GM11168 (cell line): ENCODE measurements around the gene STX4.

Experiments
- in situ Hi-C: fragments of 300-500 bp; cut with MboI; formaldehyde crosslinking; loops from one replicate; pipeline ENCODE4 v1.12.0; 2022; ENCODE audit warnings: low sequenced_read_pairs; ENCODE audit not compliant: unreplicated experiment

STX4 gene

DNA sequence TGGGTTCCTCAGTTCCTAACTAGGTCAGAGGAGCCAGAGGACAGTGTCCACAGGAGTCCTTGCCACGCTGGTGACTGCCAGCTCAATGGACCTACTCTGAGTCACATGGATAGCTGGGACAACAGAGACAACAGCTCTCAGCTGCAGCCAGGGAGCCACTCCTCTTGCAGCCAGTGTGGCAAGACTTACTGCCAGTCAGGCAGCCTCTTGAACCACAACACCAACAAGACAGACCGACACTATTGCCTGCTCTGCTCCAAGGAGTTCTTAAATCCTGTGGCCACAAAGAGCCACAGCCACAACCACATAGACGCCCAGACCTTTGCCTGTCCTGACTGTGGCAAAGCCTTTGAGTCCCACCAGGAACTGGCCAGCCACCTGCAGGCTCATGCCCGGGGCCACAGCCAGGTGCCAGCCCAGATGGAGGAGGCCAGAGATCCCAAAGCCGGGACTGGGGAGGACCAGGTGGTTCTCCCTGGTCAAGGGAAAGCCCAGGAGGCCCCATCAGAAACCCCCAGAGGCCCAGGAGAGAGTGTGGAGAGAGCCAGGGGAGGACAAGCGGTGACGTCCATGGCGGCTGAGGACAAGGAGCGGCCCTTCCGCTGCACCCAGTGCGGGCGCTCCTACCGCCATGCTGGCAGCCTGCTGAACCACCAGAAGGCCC is 47.5 kb downstream of the STX4 start:
- in situ Hi-C loops: no loop called here

DNA sequence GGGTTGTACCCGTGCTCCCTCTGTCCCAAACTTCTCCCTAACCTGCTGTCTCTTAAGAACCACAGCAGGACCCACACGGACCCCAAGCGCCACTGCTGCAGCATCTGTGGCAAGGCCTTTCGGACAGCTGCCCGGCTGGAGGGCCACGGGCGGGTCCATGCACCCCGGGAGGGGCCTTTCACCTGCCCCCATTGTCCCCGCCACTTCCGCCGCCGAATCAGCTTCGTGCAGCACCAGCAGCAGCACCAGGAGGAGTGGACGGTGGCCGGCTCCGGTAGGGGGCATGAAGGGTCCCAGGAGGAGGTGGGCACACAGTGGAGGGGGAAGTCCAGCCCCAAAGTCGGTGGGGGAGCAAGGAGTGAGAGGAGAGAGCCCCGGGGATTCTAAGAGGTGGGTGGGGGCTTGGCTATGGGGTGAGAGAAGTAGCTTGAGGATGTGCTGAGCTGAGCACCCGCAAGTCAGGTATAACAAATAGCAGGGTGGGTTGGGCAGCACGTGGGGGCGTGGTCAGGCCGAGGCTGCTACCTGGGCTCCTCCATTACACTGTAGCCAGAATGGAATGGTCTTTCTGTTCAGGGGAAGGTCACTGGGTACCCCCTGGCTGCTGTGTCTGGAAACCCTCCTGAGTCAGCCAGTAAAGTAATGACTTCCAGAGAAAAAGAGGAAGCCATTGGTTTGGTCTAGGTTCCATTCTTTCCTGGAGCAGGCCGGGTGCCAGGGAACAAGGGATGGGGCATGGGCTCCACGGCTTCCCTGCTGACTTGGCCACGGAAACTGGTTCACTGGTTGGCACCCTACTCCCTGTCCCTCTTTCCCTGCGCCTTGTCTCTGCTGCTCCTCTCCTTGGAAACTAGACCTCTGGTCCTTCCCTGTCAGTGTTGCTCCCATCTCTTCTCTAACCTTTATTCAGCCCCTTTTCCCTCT is 48.3 kb downstream of the STX4 start:
- in situ Hi-C loops: no loop called here

DNA sequence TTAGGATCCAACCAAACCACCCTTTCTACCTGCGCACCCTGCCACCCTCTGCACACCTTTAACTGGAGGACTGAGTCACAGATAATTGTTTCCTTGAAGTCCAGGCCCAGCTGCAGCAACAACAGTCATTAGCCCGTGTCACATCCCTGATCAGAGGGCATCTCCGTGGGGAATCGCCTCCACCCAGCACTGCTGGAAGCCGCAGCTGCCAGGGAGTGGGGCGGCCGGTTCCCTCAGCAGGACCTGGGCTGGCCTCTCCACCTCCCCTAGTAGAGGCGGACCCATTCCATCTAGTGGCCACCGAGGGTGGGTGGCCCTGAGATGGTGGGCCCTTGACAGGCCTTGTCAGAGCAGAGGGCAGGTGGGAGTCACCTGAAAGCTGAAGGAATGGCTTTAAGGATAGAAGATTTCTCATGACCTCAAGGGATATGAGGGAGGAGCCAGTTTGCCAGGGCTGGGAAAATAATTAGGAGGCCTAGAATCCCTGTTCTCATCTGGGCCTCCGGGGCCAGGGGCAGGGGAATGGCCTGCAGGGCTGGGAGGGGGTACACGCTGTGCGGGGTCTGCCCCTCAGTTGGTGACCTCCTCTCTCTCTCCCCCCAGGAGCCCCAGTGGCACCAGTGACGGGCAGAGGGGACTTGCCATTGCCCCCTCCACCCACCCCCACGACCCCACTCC is 49.1 kb downstream of the STX4 start:
- in situ Hi-C loops: no loop called here

DNA sequence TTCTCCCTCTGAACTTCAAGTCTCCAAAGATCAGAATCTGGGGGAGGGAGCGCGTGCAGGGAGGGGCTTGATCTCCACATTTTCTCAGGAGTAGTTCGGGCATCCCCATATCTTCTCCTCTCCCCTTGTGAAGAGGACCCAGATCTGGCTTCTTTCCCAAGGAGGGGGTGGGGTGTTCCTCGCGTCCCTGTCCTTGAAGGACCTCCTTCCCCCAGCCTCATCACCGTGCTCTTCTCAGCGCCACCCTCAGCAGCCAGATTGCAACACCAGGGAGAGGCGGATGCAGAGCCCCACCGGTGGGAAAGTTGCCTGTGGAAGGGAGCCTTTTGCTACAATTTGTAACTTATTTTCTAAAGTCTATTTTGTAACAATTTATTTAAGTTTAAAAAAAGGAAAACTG is 49.7 kb downstream of the STX4 start:
- in situ Hi-C loops: no loop called here

DNA sequence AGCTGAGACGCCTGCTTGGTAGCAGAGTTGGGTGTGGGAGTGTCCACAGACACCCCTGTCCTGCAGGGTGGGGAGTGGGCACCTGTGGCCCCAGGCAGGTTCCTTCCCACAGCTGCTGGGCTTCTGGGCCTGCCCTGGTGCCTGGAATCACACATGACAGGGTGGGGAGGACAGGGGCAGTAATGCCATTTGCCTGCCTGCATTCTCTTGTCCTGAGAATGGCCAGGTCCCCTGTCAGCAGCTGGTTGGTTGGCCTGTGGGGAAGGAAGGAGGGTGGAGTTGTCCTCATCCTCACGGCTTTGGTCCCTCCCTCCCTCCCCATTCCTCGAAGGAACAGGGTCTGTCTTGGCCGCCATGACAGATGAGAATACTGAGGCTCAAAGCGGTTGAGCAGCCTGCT is 50.2 kb downstream of the STX4 start:
- in situ Hi-C loops: no loop called here

DNA sequence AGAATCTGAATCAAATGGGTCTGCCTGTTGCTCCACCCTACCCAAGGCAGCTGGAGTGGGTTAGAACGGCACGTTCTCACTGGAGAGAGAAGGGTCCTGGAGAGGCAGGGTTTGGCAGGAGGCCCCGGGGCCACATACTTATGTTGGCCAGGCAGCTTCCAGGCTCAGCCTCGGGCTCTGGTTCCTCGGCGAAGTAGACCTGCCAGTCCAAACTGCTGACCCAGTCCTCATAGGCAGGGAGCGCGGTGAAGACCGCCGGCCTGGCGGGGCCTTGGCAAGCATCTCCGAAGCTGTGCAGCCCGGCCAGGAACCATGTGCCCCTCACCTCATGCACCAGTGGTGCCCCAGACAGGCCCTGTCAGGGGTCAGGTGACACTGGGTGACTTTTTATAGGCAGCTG is 50.6 kb downstream of the STX4 start:
- in situ Hi-C loops: no loop called here

DNA sequence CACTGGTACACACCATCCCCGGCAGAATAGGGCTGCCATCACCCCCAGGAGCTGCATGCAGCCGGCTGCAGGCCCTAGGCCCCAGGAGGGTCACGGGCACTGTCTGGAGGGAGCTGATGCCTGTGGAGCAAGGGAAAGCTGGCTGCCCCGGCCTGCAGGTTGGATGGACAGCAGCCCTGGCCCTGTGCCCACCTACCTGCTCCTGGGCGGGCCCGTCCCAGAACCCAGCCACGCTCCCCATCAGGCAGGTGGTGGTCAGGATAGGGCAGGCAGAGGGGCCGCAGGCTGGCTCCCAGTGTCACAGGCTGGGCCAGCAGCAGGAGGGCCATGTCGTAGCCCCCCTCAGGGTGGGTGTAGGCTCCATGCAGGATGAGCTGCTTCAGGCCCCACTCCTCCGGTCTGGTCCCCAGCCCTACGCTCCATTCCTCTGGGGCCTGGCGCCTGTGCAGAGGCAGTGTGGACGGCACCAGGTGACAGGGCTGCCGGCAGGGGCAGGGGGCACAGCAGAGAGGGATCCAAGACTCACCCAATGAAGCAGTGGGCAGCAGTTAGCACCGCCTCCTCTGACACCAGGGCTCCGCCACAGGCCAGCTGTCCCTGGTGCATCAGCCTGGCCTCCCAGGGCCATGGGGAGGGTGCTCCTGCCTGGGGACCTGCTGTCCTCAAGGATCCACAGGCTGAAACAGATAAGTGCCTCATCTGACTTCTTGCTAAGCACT is 51.4 kb downstream of the STX4 start:
- in situ Hi-C loops: no loop called here

DNA sequence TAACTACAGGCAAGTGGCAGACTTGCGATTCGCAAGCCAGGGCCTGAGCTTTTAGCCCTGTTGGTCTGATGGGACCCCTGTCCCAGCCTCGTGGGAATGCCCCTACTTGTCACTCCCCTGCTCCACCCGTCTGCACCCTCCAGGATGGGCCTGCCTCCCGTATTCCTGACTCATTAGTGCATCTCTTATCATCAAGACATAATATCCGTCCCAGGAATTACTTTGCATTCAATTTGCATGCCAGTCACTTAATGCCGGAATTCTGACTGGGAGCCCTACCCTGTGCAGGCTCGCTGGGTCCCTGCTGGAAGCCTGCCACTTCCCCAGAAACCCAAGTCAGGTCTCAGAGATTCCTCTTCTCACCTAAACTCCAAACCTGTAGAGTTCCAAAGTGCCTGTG is 52.1 kb downstream of the STX4 start:
- in situ Hi-C loops: no loop called here

DNA sequence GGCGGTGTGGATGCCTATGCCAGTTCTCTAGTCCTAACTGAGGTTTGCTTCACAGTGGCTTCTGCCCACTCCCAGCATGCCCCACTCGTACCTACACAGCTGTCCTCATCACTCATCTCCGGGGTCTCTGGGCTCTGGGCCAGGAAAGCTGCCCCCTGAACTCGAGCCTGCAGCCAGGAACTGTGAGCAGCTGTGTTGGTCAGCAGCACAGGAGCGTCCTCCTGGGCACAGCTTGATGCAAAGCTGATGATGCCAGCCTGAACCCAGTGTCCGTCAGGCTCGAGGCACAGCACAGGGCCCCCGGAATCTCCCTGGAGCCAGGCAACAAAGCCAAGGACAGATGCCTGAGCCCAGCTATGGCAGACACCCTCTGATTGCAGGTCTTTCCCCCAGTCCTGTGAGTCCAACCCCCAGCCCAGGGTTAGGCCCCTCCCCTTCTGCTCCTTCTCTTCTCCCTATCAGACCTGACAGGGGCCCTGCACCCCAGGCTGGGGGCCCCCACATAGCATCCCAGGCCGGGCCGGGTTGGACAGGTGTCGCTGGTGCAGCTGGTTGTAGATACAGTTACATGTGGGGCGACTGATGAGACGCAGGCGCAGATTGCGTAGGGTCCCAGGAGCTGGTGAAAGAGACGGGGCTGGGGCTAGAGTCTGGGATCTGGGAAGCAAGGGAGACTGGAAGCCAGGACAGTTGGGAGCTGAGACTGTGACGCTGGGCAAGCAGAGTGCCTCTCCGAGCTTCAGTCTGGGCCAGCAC is 52.7 kb downstream of the STX4 start:
- in situ Hi-C loops: no loop called here

DNA sequence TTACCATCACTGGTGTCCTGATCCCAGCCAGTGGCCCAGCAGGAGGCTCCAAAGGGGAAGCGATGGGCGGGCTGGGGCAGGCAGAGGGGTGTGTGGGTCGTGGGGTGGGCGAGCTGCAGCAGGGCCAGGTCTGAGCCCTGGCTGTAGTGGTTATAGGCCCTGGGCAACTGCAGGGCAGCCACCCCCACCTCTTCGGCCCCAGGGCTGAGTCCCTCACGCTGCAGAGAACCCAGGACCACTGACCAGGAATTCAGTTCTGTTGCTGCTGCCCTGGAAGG is 53.2 kb downstream of the STX4 start:
- in situ Hi-C loops: no loop called here

DNA sequence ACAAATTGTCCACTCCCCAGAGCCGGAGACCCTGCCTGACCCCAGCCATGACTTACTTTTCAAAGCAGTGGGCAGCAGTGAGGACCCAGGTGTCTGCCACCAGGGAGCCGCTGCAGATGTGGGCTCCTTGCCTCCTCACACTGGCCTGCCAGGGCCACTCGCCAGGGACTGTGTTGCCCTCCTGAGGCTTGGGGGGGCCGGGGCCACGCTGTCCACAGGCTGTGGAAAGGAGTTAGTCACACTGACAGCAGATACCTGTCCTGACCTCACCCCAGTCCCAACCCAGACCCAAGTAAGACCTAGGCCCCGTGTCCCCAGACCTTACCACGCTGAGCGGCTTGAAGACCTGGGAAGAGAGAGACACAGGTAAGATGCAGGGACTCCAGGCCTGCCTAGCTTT is 54.1 kb downstream of the STX4 start:
- in situ Hi-C loops: no loop called here

DNA sequence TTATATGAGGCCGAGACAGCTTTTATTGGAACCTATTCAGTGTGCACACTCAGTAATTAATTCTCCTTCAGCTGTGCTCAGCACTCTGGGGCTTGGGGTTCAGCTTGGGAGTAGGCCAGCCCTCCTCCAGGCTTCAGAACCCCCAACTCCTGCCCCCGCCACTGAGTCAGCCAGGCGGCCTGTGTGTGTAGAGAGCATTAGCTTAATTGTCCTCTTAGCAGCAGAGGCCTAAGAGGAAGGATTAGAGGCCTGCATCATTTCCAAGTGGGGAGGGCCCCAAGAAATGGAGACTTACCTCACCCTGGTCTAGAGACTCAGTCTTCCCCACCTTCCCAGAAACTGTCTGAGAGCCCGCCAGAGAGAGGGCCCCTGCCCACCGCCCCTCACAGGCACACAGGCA is 54.6 kb downstream of the STX4 start:
- in situ Hi-C loops: no loop called here

DNA sequence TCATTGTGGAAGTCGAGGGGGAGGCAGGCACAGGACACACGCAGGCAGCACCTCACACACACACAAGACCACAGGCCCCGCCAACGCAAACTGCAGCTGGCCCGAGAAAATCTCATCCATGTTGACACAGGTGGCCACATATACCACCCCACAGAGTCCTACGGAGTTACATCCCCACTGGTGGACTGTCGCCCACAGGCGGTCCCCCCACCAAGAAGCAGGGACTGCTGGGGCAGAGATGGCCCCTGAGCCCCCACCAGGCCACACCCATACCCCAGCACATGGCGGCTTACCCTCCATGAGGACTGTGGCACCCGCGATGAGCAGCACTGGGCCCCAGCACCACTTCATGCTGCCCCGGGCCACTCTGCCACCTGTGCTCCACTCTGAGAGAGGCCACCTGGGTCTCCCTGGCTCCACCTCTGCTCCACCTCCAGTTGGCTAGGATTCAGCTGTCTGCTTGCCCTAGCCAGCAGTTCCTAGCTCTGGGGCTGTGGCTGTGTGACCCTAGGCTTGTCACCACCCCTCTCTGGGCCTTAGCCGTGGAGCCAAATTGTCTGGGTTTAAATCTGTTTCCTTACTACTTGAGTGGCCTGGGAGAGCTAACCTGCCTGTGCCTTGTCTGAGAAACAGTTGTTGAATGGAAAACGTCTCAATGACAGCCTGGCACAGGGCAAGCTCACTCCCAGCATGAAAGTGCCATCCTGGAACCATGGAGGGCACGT is 55.3 kb downstream of the STX4 start, which contains the start of gene PRSS53:
TSS of gene PRSS53 (minus strand) at position 485 of the 725 bp plus-strand sequence. CDS start at position 351, 134 bp downstream.
- in situ Hi-C loops: no loop called here

DNA sequence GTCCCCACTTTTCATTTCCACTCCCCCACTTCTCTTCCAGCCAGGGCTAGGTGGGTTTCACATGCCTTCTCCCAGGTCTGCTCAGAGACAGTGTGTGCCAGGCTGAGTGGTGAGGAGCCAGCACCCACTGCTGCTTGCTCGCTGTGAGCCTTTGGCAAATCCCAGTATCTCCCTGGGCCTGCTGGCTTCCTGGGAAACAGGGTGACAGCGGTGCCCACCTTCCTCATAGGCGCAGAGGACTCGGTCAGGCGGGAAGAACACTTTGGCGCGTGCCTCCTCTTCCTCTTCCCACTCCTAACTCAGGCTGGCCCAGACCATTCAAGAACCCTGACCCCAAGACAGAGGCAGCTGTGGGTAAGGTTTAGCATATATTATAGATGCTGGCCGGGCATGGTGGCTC is 55.8 kb downstream of the STX4 start:
- in situ Hi-C loops: no loop called here
